Measurements from ENCODE around the gene IL31. TPM values are rescaled to one million over a fixed set of nuclear protein-coding genes. Genes with fewer than 3 reads are reported as not detected.

Gene IL31
- total and polyA plus RNA-seq, 2 of the 4 experiments (the other 2 are of a cell fraction): not detected

GRCh38 chr12:122207391-122207790 is 33.4 kb upstream of the IL31 start:
- no TSS peak for BruUV-seq (replicated peaks)
- H3K36me3 ChIP-seq (ENCODE audit: control insufficient read depth, insufficient read depth, low read length): peaks cover 33% of the 10 kb centered on the region
- H3K27ac ChIP-seq (ENCODE audit: insufficient read depth, low read length): no peak overlapping the region
- H3K4me1 ChIP-seq (ENCODE audit: control insufficient read depth, insufficient read depth, low read length): no peaks in the 10 kb centered on the region
- H3K56ac ChIP-seq (ENCODE audit: extremely low read depth, insufficient read depth, low read length): no peak overlapping the region
- no peak overlapping the region for H4K91ac ChIP-seq (ENCODE audit: insufficient read depth, low read depth, low read length)
- peaks cover 18% of the 10 kb centered on the region for H4K20me1 ChIP-seq (ENCODE audit: insufficient read depth, low read length)
- no peaks in the 10 kb centered on the region for H3K9me3 ChIP-seq (ENCODE audit: control insufficient read depth, insufficient read depth, low read length)
- H3K9me1 ChIP-seq (ENCODE audit: insufficient read depth, low read length): no peaks in the 10 kb centered on the region; the same call in 1 of the 2 replicates
- H3K4me3 ChIP-seq (ENCODE audit: insufficient read depth, low read depth, low read length): no peak overlapping the region
- dilution Hi-C loops (cut with HindIII; ENCODE audit: low sequenced_read_pairs, unreplicated experiment) (no loop called here), in situ Hi-C loops (cut with MboI; ENCODE audit: low sequenced_read_pairs) (no loop called here), intact Hi-C loops (cut with micrococcal nuclease) (no loop called here)
- no peak overlapping the region for H2AFZ ChIP-seq (replicated peaks; ENCODE audit: low read length, poor library complexity)
- H3K9ac ChIP-seq (ENCODE audit: low read depth, low read length): no peak overlapping the region
- H2BK20ac ChIP-seq (ENCODE audit: low read depth, low read length): no peak overlapping the region
- no peak overlapping the region for H3K23ac ChIP-seq (ENCODE audit: low read depth, low read length)
- no peak overlapping the region for H4K8ac ChIP-seq (ENCODE audit: low read depth in 2 of 2, low read length in 2 of 2)
- CTCF ChIA-PET: interaction anchor here (0.6 kb wide), 1 partner anchor 723 kb away, joined by 3 read pairs; no protein-coding TSS in a partner anchor
- H3K4ac ChIP-seq (ENCODE audit: low read depth, low read length): no peak overlapping the region
- H3K14ac ChIP-seq (replicated peaks; ENCODE audit: low read depth, low read length): no peak overlapping the region
- no peak for DNase-seq
- no peak overlapping the region for H2BK5ac ChIP-seq (ENCODE audit: low read depth, low read length, poor library complexity, severe bottlenecking)
- no peak overlapping the region for H2BK120ac ChIP-seq (ENCODE audit: low read depth, low read length)
- no peak overlapping the region for H3K4me2 ChIP-seq (ENCODE audit: low read depth, low read length)
- WGBS, 2 experiments (ENCODE audit: extremely low coverage in 2 of 2, insufficient read length in 1 of 2): no CpG with 5 or more reads among the region's 8 CpGs
- H3K18ac ChIP-seq (ENCODE audit: low read depth, low read length): no peak overlapping the region
- no peak overlapping the region for H2AK5ac ChIP-seq (ENCODE audit: low read depth, low read length)
- peaks cover 0 to 4% of the 10 kb centered on the region in 2 experiments; a peak in 1 of 4 replicates for H3K79me1 ChIP-seq (ENCODE audit: low read depth in 1 of 2, low read length in 2 of 2)
- POLR2A ChIA-PET (ENCODE audit: unreplicated experiment): no interaction called here
- H2AK9ac ChIP-seq (replicated peaks; ENCODE audit: low read depth, low read length, poor library complexity): no peak overlapping the region
- TF ChIP-seq POLR2A (IDR thresholded peaks at IDR 0.05; ENCODE audit: low read depth, low read length) (no peak), MXI1 (IDR thresholded peaks at IDR 0.05; ENCODE audit: borderline replicate concordance, low read depth, low read length) (no peak), CTCF (conservative IDR thresholded peaks at IDR 0.05; ENCODE audit: low read depth, low read length) (no peak), RFX5 (IDR thresholded peaks at IDR 0.05; ENCODE audit: low read depth, low read length) (no peak), FOS (IDR thresholded peaks at IDR 0.05; ENCODE audit: low read depth, low read length) (no peak), MAZ (IDR thresholded peaks at IDR 0.05; ENCODE audit: borderline replicate concordance, low read depth, low read length) (no peak), SMC3 (IDR thresholded peaks at IDR 0.05; ENCODE audit: low read depth, low read length) (no peak), NFE2L2 (IDR thresholded peaks at IDR 0.05; ENCODE audit: low read depth, low read length) (no peak), MAFK (IDR thresholded peaks at IDR 0.05; ENCODE audit: low read depth, low read length) (no peak), ELK1 (IDR thresholded peaks at IDR 0.05; ENCODE audit: borderline replicate concordance, low read depth, low read length) (no peak), BHLHE40 (IDR thresholded peaks at IDR 0.05; ENCODE audit: low read depth, low read length) (no peak), USF2 (IDR thresholded peaks at IDR 0.05; ENCODE audit: low read depth, low read length) (no peak), CHD1 (IDR thresholded peaks at IDR 0.05; ENCODE audit: low read depth, low read length) (no peak), RAD21 (IDR thresholded peaks at IDR 0.05; ENCODE audit: low read length) (no peak), RCOR1 (IDR thresholded peaks at IDR 0.05; ENCODE audit: insufficient replicate concordance, low read length) (no peak), CEBPB (IDR thresholded peaks at IDR 0.05; ENCODE audit: low read depth, low read length) (no peak)
- no peak for ATAC-seq (ENCODE audit: low read depth)
- peaks cover 22% of the 10 kb centered on the region for H3K27me3 ChIP-seq (ENCODE audit: control insufficient read depth, insufficient read depth, low read length)
- no peak overlapping the region for H2BK15ac ChIP-seq (ENCODE audit: low read depth, low read length)
- H4K5ac ChIP-seq (ENCODE audit: low read depth, low read length): no peak overlapping the region

All from IMR-90 (cell line).